Stimulated activated CD8-positive, alpha-beta memory T cell treated with anti-CD3 and anti-CD28 coated beads, Interleukin-7, amount 100 ng/mL, for 4 hours (primary cell): ENCODE data around the gene MYO5A.
A peak's percentile ranks its signal among the peaks of the same experiment; 100 is the strongest.

Source experiments
- DNase-seq, 2 donors: peaks; one replicate each; pipeline ENCODE4 v3.0.0-alpha.2; 2020; ENCODE audit warnings: low read depth in 2 of 2

Gene MYO5A

GRCh38 chr15:52362497-52362896 is 166.2 kb downstream of the MYO5A start:
- no peak for DNase-seq

- DNase-seq: no peak
Measured at GRCh38 chr15:52361975-52362494, 166.6 kb downstream of the MYO5A start.

- no peak for DNase-seq
Measured at GRCh38 chr15:52361494-52361893, 167.2 kb downstream of the MYO5A start.

- DNase-seq: no peak
Measured at GRCh38 chr15:52360229-52361203, 168.2 kb downstream of the MYO5A start.

DNA sequence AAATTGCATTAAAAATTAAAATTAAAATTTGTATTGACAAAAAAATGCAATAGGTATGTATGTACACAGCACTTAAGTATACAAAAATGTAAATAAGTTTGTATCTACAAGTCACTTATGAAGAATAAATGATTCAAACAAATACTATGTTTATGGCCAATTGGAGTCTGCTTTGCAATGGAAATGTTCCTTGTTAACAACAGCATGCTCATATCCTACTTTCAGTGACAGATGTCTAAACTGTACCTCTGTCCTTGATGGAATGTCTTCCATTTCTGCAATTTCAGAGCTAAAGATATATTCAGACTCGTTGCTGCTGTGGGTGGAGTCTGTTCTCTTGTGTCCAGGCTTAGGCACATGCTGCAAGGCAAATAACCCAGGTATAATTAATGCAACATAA is 169.0 kb downstream of the MYO5A start:
- no peak for DNase-seq

DNA sequence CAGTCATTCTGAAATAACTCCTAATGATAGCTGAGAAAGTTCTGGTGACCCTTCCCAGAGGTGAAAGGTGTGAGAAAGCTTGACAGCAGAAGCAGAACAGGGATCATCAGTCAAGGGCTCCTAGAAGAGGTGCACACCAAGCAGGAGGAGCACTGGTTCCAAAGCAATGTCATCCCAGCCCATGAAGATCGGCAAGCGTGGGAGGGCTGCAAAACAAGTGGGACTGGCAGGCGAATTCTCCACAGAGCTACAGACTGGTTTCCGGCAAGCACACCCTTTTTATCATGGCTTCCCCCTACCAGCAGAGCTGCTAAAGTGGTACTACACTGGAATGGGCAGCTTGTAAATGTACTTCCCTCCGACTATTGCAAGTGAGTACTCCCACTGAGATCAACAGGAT is 170.7 kb downstream of the MYO5A start:
- DNase-seq: no peak

DNA sequence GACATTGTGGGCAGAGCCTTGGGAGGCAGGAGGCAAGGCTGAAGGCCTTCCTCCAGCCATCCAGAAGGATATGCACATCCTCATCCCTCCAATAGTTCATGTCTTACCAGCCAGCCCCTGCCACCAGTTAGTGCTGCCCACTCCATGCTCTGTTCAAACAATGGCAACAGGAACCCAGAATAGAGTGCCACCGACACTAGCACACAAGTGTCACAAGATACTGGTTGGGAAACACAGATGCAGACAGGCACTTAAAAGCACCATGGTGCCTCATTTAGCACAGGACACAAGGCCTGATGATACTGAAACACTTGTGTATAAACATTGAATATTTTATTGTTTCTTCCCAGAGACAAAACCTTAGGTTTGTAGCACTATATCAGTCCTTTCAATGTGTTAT is 176.6 kb downstream of the MYO5A start:
- no peak for DNase-seq

DNA sequence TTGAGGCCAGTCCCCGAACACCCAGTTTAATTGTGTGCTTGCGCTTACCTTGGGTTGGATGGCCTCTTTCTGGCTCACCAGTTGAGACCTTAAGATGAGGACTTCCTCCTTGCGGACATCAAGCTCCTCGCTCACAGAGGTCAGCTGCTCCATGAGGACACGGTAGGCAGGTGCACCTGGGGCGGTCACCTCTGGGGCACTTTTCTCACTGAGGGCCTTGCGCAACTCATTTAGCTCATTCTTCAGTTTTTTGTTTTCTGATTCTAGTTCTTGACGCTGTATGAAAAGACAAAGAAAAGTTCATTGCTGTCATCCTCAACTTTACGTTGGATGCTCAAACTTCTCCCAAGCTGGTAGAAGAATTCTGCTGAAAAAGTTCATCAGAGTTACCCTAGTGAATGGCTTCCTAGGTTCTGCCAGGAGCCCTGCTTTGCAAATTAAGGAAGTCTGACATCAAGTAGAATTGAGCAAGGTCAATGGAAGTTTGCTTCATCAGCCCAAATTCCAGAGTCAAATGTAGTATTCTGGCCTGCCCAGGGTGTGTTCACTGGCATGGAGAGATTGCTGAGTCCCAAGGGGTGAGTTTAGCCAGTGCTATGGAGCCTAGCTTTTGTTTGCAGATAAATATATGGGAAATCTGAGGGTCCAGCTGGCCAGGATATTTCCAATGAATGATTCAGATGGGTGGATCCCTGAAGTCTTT is 177.3 kb downstream of the MYO5A start:
- DNase-seq: no peak

GRCh38 chr15:52350423-52350822 is 178.3 kb downstream of the MYO5A start:
- DNase-seq: no peak

GRCh38 chr15:52349052-52349700 is 179.5 kb downstream of the MYO5A start:
- DNase-seq: no peak

DNA sequence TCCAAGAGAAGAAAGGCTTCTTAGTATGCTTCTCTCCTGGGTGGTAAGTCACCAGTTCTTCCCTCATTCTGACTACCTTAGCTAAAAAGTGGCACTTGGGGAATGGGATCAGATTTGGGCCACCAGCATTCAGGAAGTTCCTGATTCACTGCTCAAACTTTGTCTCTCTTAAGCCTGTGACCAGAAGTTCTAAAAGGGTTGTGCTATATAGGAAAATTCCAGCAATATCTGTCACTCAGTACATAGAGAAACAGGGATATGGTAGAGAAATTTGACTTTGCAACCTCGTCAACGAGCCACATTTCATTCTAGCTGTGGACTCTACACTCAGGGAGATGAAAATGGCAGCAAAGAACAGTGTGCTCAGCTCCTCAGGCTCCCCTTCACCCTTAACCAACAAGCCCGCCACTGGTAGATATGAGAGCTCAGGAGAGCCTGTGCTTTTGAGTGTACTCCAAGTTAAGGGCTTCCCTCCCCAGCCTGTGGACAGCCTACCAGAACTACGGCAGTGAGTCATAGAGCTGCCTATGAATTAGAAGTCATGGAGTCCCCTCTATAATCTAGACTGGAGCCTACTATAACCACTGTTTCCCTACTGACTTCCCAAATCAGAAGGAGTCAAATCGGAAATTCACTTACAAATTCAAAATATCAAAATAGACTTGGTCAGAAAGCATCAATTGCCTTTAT is 180.5 kb downstream of the MYO5A start:
- no peak for DNase-seq

DNA sequence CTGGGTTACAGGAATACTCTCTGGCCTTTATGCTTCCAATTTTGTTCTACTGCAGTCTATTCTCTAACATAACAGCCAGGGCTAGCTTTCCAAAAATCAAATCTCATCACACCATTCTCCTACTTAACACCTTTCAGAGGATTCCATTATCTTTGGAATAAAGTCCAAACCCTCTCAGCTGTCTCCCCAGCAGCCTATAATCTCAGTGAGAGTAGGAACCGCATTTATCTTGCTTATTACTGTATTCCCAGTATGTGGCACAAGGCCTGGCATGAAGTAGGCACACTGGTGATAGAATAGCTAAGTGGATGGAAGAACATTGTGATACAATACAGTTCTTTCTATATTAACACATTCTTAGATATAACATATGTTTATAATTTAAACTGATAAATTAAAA is 184.1 kb downstream of the MYO5A start:
- no peak for DNase-seq

DNA sequence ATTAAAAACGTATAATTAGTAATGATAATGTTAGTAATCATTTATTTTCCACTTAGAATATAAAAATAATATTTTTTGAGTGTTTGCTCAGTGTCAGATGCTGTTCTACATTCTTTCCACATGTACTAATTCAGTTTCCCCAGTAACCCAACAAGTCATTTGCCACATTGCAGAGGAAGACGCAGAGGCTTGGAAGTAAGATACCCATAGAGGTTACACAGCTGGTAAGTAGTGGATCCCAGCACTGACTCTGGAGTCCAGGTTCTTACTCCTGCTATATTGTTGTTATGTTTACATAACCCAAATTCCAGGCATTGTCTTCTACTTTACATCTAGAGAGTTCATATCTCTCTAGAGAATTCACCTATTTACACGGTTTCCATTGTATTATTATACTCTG is 184.8 kb downstream of the MYO5A start:
- no peak for DNase-seq

DNA sequence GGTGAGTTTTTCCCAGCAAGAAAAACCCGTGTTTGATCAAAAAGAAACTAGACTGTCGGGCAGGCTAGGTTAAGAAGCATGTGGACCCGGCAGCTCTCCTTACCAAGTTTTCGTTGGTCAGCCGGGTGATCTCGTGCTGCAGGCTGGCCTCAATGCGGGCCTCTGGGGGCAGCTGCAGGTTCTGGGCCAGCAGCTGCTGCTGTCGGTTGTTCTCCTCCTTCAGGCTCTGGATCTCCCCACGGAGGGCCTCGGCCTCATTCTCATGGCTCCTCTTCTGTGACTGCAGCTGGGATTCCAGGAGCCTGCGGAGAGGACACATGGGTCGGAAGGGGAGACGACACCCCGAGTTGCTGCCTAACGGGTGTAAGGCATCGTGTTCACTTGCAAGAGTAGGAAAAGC is 188.6 kb downstream of the MYO5A start:
- no peak for DNase-seq

DNA sequence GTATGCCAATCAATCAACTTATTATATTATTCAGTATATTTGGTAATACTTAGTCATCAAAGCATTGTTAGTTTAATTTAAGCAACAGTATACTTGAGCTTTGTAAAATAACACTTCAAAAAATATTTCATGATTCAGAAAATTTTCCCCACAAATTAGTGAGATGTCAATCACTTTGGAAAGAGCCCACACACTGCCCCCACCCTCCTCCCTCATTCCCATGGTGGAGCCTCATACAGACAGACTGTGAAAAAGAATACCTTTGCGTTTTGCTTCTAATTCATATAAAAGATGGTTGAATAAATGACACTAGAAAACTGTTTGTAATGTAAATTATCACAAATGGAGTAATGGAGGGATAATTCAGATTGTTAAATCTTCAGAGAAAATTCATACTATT is 189.8 kb downstream of the MYO5A start:
- DNase-seq: no peak

DNA sequence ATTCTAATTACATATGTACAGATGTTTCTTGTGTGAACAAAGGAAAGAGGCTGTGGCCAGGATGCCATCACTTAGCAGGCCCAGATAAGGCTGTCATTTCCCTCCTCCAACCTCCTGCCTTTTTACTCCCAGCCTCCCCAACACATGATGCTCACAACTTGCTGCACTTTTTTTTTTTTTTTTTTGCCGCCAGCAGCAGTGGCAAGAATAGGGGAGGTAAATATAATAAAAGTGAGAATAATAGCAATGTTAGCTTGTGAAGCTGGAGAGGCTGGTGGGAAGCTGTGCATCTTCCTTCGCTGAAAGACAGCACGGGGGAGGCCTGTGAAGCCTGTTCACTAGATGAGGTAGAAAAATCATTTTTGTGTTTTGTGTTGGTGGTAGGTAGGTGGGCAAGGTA is 190.6 kb downstream of the MYO5A start:
- DNase-seq: no peak

- DNase-seq: no peak
Measured at GRCh38 chr15:52337198-52337853, 191.4 kb downstream of the MYO5A start.

- no peak for DNase-seq
Measured at GRCh38 chr15:52336529-52336928, 192.2 kb downstream of the MYO5A start.

- DNase-seq: no peak
Measured at GRCh38 chr15:52334491-52335160, 194.1 kb downstream of the MYO5A start.

DNA sequence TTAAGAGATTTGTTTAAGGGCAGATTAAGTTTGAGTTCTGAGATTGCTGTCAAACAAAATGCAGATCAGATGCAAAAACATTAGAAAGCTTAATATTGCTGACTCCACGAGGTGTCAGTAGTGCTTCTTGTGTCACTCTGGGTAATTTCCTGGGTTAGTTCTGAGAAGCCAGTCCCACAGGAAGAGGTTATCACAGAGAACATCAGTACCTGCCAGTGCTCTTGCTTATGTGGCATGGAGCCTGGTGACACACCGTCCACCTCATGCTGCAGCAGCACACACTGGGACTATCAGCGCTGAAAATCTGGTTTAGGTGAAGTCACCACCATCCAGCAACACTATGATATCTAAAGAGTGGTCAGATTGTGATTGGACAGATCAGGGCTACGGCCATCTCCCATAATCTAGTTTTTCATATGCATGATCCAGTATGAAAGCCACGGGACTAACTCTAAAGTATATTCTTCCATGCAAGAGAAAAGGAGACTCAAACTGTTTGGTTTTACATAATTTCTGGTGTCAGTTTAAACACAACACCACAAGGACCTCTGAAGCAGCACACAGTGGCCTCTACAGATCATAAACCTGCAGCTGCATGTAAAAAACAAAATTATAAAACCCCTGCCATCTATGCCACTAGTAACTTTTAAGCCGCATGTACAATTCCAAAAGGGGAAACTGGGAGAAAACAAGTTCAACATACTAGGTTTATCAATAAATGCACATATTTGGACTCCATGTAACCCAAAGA is 197.0 kb downstream of the MYO5A start:
- peak; percentile 43 to 44 for DNase-seq
